Measurements from ENCODE around the gene FOXP4.

DNA sequence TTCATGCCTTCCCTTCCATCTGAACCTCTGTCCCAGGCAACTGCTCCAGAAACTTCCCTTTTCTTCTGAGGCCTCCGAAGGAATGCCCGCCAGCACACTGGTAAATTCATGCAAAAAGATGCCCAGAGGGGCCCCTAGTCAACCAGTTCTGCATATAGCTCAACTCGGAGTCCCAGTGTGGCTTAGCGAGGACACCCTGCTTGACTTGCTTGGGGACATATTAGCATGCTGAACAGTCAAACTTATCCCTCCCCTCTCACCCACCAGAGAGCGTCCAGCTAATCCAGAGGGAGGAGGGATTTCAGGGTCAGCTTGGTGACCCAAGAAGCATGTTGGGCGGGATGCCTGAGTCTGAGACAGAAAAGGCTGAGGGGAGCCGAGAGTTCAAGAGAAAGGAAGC is 69.1 kb downstream of the FOXP4 start:
- TF ChIP-seq POLR2A (IDR thresholded peaks at IDR 0.05; ENCODE audit: low read depth, low read length) = no peak
- TF ChIP-seq POLR2AphosphoS5 (IDR thresholded peaks at IDR 0.05; ENCODE audit: low read depth, low read length) = no peak
- no peak for TF ChIP-seq TAF1 (IDR thresholded peaks at IDR 0.05; ENCODE audit: borderline replicate concordance, low read depth, low read length)
